LNCAP (cell line): Measurements from ENCODE around the gene ARHGAP33.

Experiments used
- CTCF ChIP-seq: fragments of 450-650 bp; IDR thresholded peaks from 2 replicates; pipeline ENCODE4 v1.5.1; 2017; ENCODE audit warnings: mild to moderate bottlenecking

ARHGAP33 gene, protein sequence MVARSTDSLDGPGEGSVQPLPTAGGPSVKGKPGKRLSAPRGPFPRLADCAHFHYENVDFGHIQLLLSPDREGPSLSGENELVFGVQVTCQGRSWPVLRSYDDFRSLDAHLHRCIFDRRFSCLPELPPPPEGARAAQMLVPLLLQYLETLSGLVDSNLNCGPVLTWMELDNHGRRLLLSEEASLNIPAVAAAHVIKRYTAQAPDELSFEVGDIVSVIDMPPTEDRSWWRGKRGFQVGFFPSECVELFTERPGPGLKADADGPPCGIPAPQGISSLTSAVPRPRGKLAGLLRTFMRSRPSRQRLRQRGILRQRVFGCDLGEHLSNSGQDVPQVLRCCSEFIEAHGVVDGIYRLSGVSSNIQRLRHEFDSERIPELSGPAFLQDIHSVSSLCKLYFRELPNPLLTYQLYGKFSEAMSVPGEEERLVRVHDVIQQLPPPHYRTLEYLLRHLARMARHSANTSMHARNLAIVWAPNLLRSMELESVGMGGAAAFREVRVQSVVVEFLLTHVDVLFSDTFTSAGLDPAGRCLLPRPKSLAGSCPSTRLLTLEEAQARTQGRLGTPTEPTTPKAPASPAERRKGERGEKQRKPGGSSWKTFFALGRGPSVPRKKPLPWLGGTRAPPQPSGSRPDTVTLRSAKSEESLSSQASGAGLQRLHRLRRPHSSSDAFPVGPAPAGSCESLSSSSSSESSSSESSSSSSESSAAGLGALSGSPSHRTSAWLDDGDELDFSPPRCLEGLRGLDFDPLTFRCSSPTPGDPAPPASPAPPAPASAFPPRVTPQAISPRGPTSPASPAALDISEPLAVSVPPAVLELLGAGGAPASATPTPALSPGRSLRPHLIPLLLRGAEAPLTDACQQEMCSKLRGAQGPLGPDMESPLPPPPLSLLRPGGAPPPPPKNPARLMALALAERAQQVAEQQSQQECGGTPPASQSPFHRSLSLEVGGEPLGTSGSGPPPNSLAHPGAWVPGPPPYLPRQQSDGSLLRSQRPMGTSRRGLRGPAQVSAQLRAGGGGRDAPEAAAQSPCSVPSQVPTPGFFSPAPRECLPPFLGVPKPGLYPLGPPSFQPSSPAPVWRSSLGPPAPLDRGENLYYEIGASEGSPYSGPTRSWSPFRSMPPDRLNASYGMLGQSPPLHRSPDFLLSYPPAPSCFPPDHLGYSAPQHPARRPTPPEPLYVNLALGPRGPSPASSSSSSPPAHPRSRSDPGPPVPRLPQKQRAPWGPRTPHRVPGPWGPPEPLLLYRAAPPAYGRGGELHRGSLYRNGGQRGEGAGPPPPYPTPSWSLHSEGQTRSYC

GRCh38 chr19:35775298-35776101 lies at the start of gene ARHGAP33:
Gene ARHGAP33, plus strand, starts transcription at chr19:35775564. Its CDS starts 95 bp downstream, at chr19:35775659.
- TF ChIP-seq CTCF = no peak

- TF ChIP-seq CTCF = no peak
These were observed 48.1 kb upstream of the ARHGAP33 start for GRCh38 chr19:35727053-35727955.

GRCh38 chr19:35727956-35728706 lies 47.2 kb upstream of the ARHGAP33 start:
- TF ChIP-seq CTCF = no peak

GRCh38 chr19:35729021-35729420 lies 46.3 kb upstream of the ARHGAP33 start:
- no peak for TF ChIP-seq CTCF

DNA sequence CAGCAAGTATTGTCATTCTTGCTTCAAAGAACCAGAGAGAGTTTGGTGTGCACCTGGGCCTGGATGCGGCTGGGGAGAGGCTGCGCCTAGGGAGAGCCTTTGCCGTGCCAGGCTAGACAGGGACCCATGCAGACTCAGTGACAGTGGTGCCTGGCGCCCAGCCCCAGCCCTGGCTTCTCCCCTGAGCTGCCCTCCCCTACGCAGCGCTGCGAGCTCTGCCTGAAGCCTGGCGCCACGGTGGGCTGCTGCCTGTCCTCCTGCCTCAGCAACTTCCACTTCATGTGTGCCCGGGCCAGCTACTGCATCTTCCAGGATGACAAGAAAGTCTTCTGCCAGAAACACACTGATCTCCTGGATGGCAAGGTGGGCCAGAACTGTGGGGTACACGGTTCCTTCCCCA lies 45.6 kb upstream of the ARHGAP33 start:
- TF ChIP-seq CTCF = no peak

DNA sequence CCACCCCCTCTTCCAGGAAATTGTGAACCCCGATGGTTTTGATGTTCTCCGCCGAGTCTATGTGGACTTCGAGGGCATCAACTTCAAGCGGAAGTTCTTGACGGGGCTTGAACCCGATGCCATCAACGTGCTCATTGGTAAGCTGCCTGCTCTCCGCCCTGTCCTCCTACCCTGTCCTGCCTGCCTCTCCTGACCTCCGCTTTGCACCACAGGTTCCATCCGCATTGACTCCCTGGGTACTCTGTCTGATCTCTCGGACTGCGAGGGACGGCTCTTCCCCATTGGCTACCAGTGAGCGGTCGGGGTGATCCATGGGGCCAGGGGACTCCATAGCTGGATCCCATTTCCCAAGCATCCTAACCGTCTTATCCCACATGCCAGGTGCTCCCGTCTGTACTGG lies 45.0 kb upstream of the ARHGAP33 start:
- no peak for TF ChIP-seq CTCF
